K562 (cell line): ENCODE data around the gene ATXN2L. TPM values are rescaled to one million over a fixed set of nuclear protein-coding genes. Genes with fewer than 3 reads are reported as not detected.

Experiments used
- BHLHE40 ChIP-seq: IDR thresholded peaks from 2 replicates; pipeline ENCODE4 v1.6.1; 2011; ENCODE audit warnings: low read length, improper control_type of control experiment
- ETS2 ChIP-seq: IDR thresholded peaks from 2 replicates; pipeline ENCODE4 v1.6.1; 2016; ENCODE audit warnings: borderline replicate concordance, missing genetic modification characterization, mild to moderate bottlenecking, moderate library complexity, missing compliant biosample characterization; ENCODE audit not compliant: poor library complexity, severe bottlenecking
- FUS ChIP-seq: fragments of 200-400 bp; formaldehyde crosslinking; optimal IDR thresholded peaks from 2 replicates; pipeline ENCODE3; 2017; ENCODE audit warnings: low read depth, low read length
- HMG20B ChIP-seq: fragments of 250-450 bp; sonication (Bioruptor Pico); IDR thresholded peaks from 2 replicates; pipeline ENCODE4 v1.5.0; 2021; ENCODE audit warnings: mild to moderate bottlenecking
- HNRNPL ChIP-seq: fragments of 200-400 bp; formaldehyde crosslinking; IDR thresholded peaks from 2 replicates; pipeline ENCODE4 v1.6.1; 2017; ENCODE audit warnings: low read depth, mild to moderate bottlenecking, low read length
- KLF1 ChIP-seq: fragments of 450-650 bp; IDR thresholded peaks from 2 replicates; pipeline ENCODE4 v1.6.1; 2016; ENCODE audit warnings: missing genetic modification characterization, missing compliant biosample characterization
- POLR2B ChIP-seq: fragments of 450-650 bp; IDR thresholded peaks from 2 replicates; pipeline ENCODE4 v1.6.1; 2018; ENCODE audit warnings: low read depth; ENCODE audit not compliant: partially characterized antibody
- RFX5 ChIP-seq: IDR thresholded peaks from 2 replicates; pipeline ENCODE4 v1.6.1; 2011; ENCODE audit warnings: low read depth, mild to moderate bottlenecking, improper control_type of control experiment, low read length
- SIX5 ChIP-seq, 2 experiments: IDR thresholded peaks; 2 replicates each; pipeline ENCODE4 v1.6.1; 2011; ENCODE audit warnings: low read length in 2 of 2, borderline replicate concordance in 1 of 2, low read depth in 1 of 2, mild to moderate bottlenecking in 1 of 2, moderate library complexity in 1 of 2; ENCODE audit not compliant: insufficient read depth in 1 of 2
- SMAD3 ChIP-seq: fragments of 450-650 bp; formaldehyde crosslinking; conservative IDR thresholded peaks from 2 replicates; pipeline ENCODE4 v1.4.0; 2020; ENCODE audit warnings: mild to moderate bottlenecking
- TEAD4 ChIP-seq, 2 experiments: sonication (generic) in 1 of 2; formaldehyde crosslinking in 1 of 2; IDR thresholded peaks; 2 replicates each; pipeline versions ENCODE4 v1.6.1 to v1.8.0; 2012 to 2022; ENCODE audit warnings: borderline replicate concordance in 1 of 2, inconsistent platforms in 1 of 2, low read length in 1 of 2, mild to moderate bottlenecking in 1 of 2, missing genetic modification reagents in 1 of 2
- XRCC5 ChIP-seq: fragments of 200-400 bp; formaldehyde crosslinking; IDR thresholded peaks from 2 replicates; pipeline ENCODE4 v1.6.1; 2017; ENCODE audit warnings: low read depth, mild to moderate bottlenecking, low read length
- ZBTB1 ChIP-seq: sonication (generic); formaldehyde crosslinking; IDR thresholded peaks from 2 replicates; pipeline ENCODE4 v1.8.1; 2023; ENCODE audit warnings: missing genetic modification reagents, low read depth, mild to moderate bottlenecking, borderline replicate concordance
- ZNF57 ChIP-seq: fragments of 450-650 bp; formaldehyde crosslinking; IDR thresholded peaks from 2 replicates; pipeline ENCODE4 v1.4.0; 2020; ENCODE audit warnings: mild to moderate bottlenecking, moderate library complexity
- ZNF583 ChIP-seq: fragments of 250-450 bp; sonication (Bioruptor Pico); IDR thresholded peaks from 2 replicates; pipeline ENCODE4 v1.4.0; 2020
- polyA plus RNA-seq, 8 experiments: library from polyadenylated mRNA; depleted of rRNA in 4 of 8; stranded (reverse) in 5 of 8; unstranded in 3 of 8; fragments of >200 nt; fragmentation: Nextera tagmentation in 2 of 8; fragmentation: Illumina TruSeq in 1 of 8; extraction: Ambion mirVana in 2 of 8; extraction: Trizol in 1 of 8; gene quantifications; 2 replicates each; pipeline versions ENCODE4 v1.2.1 to v1.2.3, GENCODE V29; 2011 to 2014; ENCODE audit warnings: inconsistent platforms in 1 of 8, missing spikeins in 1 of 8
- total RNA-seq, 7 experiments: library from RNA; depleted of rRNA in 6 of 7; stranded (reverse); fragments of >200 nt in 6 of 7; fragmentation: Illumina TruSeq in 2 of 7; extraction: Trizol in 2 of 7; gene quantifications; 2 replicates each; pipeline versions ENCODE4 v1.2.1 to v1.2.3, GENCODE V29; 2011 to 2021; ENCODE audit warnings: low replicate concordance in 1 of 7
- TF ChIP-seq, protein P1 (sequence below), 2 experiments: IDR thresholded peaks; 2 replicates each; pipeline ENCODE4 v1.6.1; 2012; ENCODE audit warnings: improper control_type of control experiment in 2 of 2, low read depth in 2 of 2, low read length in 2 of 2, borderline replicate concordance in 1 of 2
- TF ChIP-seq, protein P2 (sequence below): fragments of 450-650 bp; IDR thresholded peaks from 2 replicates; pipeline ENCODE4 v1.6.1; 2018; ENCODE audit not compliant: partially characterized antibody
- TF ChIP-seq, protein P3 (sequence below): fragments of 450-650 bp; IDR thresholded peaks from 2 replicates; pipeline ENCODE4 v1.6.1; 2016; ENCODE audit warnings: missing biosample characterization, missing genetic modification characterization
- TF ChIP-seq, protein P4 (sequence below), 2 experiments: fragments of 450-650 bp; conservative IDR thresholded peaks; 2 replicates each; pipeline ENCODE4 v1.6.1; 2017; ENCODE audit warnings: mild to moderate bottlenecking in 2 of 2, moderate library complexity in 2 of 2

ATXN2L gene
- total and polyA plus RNA-seq, 9 of the 15 experiments (the other 6 are each of a cell fraction or from before 2014, with no cell fraction given): 3.8 to 280 (median 37.2) TPM

DNA sequence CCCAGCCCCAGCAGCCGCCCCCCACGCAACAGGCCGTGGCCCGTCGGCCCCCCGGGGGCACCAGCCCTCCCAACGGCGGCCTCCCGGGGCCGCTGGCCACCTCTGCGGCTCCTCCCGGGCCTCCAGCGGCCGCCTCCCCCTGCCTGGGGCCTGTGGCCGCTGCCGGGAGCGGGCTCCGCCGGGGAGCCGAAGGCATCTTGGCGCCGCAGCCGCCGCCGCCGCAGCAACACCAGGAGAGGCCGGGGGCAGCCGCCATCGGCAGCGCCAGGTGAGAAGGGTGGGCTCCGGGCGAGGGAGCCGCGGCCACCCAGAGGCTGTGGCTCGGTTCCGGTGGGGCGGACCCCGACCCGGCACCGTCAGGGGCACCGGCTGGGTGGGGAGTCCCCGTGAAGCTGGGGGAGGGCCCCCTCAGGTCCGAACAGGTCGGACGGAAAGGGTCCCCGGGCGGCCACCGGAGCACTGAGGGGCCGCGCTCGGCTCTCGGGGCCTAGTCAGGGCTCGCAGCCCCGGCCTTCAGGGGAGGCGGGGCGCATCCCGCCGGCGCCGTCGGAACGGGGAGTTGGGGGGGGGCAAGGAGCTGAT, 583 bp downstream of the ATXN2L start (continued):
- TF ChIP-seq, protein P1, sequence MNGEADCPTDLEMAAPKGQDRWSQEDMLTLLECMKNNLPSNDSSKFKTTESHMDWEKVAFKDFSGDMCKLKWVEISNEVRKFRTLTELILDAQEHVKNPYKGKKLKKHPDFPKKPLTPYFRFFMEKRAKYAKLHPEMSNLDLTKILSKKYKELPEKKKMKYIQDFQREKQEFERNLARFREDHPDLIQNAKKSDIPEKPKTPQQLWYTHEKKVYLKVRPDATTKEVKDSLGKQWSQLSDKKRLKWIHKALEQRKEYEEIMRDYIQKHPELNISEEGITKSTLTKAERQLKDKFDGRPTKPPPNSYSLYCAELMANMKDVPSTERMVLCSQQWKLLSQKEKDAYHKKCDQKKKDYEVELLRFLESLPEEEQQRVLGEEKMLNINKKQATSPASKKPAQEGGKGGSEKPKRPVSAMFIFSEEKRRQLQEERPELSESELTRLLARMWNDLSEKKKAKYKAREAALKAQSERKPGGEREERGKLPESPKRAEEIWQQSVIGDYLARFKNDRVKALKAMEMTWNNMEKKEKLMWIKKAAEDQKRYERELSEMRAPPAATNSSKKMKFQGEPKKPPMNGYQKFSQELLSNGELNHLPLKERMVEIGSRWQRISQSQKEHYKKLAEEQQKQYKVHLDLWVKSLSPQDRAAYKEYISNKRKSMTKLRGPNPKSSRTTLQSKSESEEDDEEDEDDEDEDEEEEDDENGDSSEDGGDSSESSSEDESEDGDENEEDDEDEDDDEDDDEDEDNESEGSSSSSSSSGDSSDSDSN (IDR thresholded peaks at IDR 0.05; ENCODE audit: borderline replicate concordance in 1 of 2, low read depth in 2 of 2, low read length in 2 of 2): 0 out of 4 replicates have a peak, but pooled peaks of 1 of the 2 experiments have one; percentile 11
- no peak for TF ChIP-seq RFX5
- TF ChIP-seq ZNF57 (CRISPR knock-in tag): no peak
- no peak for TF ChIP-seq TEAD4 (IDR thresholded peaks at IDR 0.05; ENCODE audit: low read length)
- no peak; the same call in 1 of the 2 replicates for TF ChIP-seq TEAD4 (CRISPR knock-in tag; IDR thresholded peaks at IDR 0.05; ENCODE audit: borderline replicate concordance)
- TF ChIP-seq HMG20B: no peak
- TF ChIP-seq, protein P2, sequence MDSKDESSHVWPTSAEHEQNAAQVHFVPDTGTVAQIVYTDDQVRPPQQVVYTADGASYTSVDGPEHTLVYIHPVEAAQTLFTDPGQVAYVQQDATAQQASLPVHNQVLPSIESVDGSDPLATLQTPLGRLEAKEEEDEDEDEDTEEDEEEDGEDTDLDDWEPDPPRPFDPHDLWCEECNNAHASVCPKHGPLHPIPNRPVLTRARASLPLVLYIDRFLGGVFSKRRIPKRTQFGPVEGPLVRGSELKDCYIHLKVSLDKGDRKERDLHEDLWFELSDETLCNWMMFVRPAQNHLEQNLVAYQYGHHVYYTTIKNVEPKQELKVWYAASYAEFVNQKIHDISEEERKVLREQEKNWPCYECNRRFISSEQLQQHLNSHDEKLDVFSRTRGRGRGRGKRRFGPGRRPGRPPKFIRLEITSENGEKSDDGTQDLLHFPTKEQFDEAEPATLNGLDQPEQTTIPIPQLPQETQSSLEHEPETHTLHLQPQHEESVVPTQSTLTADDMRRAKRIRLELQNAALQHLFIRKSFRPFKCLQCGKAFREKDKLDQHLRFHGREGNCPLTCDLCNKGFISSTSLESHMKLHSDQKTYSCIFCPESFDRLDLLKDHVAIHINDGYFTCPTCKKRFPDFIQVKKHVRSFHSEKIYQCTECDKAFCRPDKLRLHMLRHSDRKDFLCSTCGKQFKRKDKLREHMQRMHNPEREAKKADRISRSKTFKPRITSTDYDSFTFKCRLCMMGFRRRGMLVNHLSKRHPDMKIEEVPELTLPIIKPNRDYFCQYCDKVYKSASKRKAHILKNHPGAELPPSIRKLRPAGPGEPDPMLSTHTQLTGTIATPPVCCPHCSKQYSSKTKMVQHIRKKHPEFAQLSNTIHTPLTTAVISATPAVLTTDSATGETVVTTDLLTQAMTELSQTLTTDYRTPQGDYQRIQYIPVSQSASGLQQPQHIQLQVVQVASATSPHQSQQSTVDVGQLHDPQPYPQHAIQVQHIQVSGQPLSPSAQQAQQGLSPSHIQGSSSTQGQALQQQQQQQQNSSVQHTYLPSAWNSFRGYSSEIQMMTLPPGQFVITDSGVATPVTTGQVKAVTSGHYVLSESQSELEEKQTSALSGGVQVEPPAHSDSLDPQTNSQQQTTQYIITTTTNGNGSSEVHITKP: no peak
- no peak for TF ChIP-seq XRCC5
- no peak for TF ChIP-seq BHLHE40
- TF ChIP-seq FUS: peak; percentile 19
- no peak for TF ChIP-seq KLF1 (tag)
- TF ChIP-seq ZBTB1 (CRISPR knock-in tag): no peak
- TF ChIP-seq, protein P3, sequence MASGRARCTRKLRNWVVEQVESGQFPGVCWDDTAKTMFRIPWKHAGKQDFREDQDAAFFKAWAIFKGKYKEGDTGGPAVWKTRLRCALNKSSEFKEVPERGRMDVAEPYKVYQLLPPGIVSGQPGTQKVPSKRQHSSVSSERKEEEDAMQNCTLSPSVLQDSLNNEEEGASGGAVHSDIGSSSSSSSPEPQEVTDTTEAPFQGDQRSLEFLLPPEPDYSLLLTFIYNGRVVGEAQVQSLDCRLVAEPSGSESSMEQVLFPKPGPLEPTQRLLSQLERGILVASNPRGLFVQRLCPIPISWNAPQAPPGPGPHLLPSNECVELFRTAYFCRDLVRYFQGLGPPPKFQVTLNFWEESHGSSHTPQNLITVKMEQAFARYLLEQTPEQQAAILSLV: no peak
- no peak for TF ChIP-seq POLR2B
- TF ChIP-seq HNRNPL: peak; percentile 65; the same call in 1 of the 2 replicates
- no peak for TF ChIP-seq SIX5 (IDR thresholded peaks at IDR 0.05; ENCODE audit: borderline replicate concordance in 1 of 2, insufficient read depth in 1 of 2, low read depth in 1 of 2, low read length in 2 of 2)
- TF ChIP-seq ETS2: no peak
- TF ChIP-seq SMAD3: no peak
- TF ChIP-seq, protein P4, sequence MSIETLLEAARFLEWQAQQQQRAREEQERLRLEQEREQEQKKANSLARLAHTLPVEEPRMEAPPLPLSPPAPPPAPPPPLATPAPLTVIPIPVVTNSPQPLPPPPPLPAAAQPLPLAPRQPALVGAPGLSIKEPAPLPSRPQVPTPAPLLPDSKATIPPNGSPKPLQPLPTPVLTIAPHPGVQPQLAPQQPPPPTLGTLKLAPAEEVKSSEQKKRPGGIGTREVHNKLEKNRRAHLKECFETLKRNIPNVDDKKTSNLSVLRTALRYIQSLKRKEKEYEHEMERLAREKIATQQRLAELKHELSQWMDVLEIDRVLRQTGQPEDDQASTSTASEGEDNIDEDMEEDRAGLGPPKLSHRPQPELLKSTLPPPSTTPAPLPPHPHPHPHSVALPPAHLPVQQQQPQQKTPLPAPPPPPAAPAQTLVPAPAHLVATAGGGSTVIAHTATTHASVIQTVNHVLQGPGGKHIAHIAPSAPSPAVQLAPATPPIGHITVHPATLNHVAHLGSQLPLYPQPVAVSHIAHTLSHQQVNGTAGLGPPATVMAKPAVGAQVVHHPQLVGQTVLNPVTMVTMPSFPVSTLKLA (conservative IDR thresholded peaks at IDR 0.05): no peak
- TF ChIP-seq ZNF583 (CRISPR knock-in tag): no peak
